ENCODE data around the gene TLCD3B. TPM values are rescaled to one million over a fixed set of nuclear protein-coding genes. Genes with fewer than 3 reads are reported as not detected.

The TLCD3B gene
- total and polyA plus RNA-seq, 9 of the 15 experiments (the other 6 are each of a cell fraction or from before 2014, with no cell fraction given) = 0.10 to 0.52 (median 0.23) TPM; not detected in 4

- TF ChIP-seq HDAC3 (IDR thresholded peaks at IDR 0.05; ENCODE audit: borderline replicate concordance, partially characterized antibody) = no peak
- peak; percentile 77; the same call in 1 of the 2 replicates for TF ChIP-seq ZNF175 (CRISPR knock-in tag; IDR thresholded peaks at IDR 0.05; ENCODE audit: low read depth)
- TF ChIP-seq TBL1XR1 (IDR thresholded peaks at IDR 0.05; ENCODE audit: low read length in 2 of 2) = no peak
- TF ChIP-seq ZNF121 (CRISPR knock-in tag; conservative IDR thresholded peaks at IDR 0.05) = no peak; the same call in 1 of the 2 replicates
- TF ChIP-seq WHSC1 (IDR thresholded peaks at IDR 0.05; ENCODE audit: low read length) = no peak
- no peak for TF ChIP-seq ZNF24 (IDR thresholded peaks at IDR 0.05)
- peak; percentile 79 for TF ChIP-seq TBP (optimal IDR thresholded peaks at IDR 0.05; ENCODE audit: low read depth, low read length)
- TF ChIP-seq NRF1 (conservative IDR thresholded peaks at IDR 0.05 in 1 of 2, IDR thresholded peaks at IDR 0.05 in 1 of 2) = peak; percentile 97 to 98
- TF ChIP-seq ZNF561 (CRISPR knock-in tag; conservative IDR thresholded peaks at IDR 0.05) = no peak
- TF ChIP-seq CEBPB (tag; IDR thresholded peaks at IDR 0.05) = no peak
- peak; percentile 60; the same call in 1 of the 2 replicates for TF ChIP-seq ZBTB43 (CRISPR knock-in tag; IDR thresholded peaks at IDR 0.05)
- no peak for TF ChIP-seq CHD1 (IDR thresholded peaks at IDR 0.05; ENCODE audit: low read length)
- TF ChIP-seq THRAP3 (IDR thresholded peaks at IDR 0.05; ENCODE audit: borderline replicate concordance) = peak; percentile 25; the same call in 1 of the 2 replicates
- TF ChIP-seq POLR2B (IDR thresholded peaks at IDR 0.05; ENCODE audit: low read depth, partially characterized antibody) = peak; percentile 47
- TF ChIP-seq PRPF4 (IDR thresholded peaks at IDR 0.05; ENCODE audit: insufficient read depth, low read depth, low read length, poor library complexity, severe bottlenecking) = no peak
- no peak for TF ChIP-seq NCOA4 (IDR thresholded peaks at IDR 0.05; ENCODE audit: partially characterized antibody)
- no peak for TF ChIP-seq FOS (IDR thresholded peaks at IDR 0.05; ENCODE audit: extremely low read depth, insufficient read length)
- TF ChIP-seq MED1 (CRISPR knock-in tag; IDR thresholded peaks at IDR 0.05; ENCODE audit: borderline replicate concordance) = no peak
- TF ChIP-seq JUND (IDR thresholded peaks at IDR 0.05; ENCODE audit: borderline replicate concordance, low read depth, low read length) = no peak
- TF ChIP-seq JUND (tag; IDR thresholded peaks at IDR 0.05; ENCODE audit: borderline replicate concordance, low read depth, low read length) = no peak
- TF ChIP-seq FOSL1 (tag; conservative IDR thresholded peaks at IDR 0.05) = no peak; the same call in 1 of the 2 replicates
- TF ChIP-seq DMBX1 (CRISPR knock-in tag; IDR thresholded peaks at IDR 0.05; ENCODE audit: borderline replicate concordance) = no peak
- TF ChIP-seq LEF1 (IDR thresholded peaks at IDR 0.05) = no peak
- no peak for TF ChIP-seq KLF10 (CRISPR knock-in tag; IDR thresholded peaks at IDR 0.05)
- no peak for TF ChIP-seq ZNF212 (CRISPR knock-in tag; IDR thresholded peaks at IDR 0.05)
- no peak for TF ChIP-seq ZNF408 (CRISPR knock-in tag; IDR thresholded peaks at IDR 0.05; ENCODE audit: low read depth)
- no peak for TF ChIP-seq CBX5 (IDR thresholded peaks at IDR 0.05; ENCODE audit: borderline replicate concordance, low read depth)
- TF ChIP-seq MECOM (CRISPR knock-in tag; IDR thresholded peaks at IDR 0.05) = no peak
- TF ChIP-seq POLR3A (IDR thresholded peaks at IDR 0.05; ENCODE audit: borderline replicate concordance, extremely low read depth, insufficient read depth, insufficient read length) = no peak
- TF ChIP-seq YY1 (IDR thresholded peaks at IDR 0.05; ENCODE audit: borderline replicate concordance in 1 of 3, control insufficient read depth in 1 of 3, extremely low read depth in 1 of 3, insufficient read depth in 3 of 3, insufficient read length in 1 of 3, insufficient replicate concordance in 2 of 3, low read depth in 1 of 3, low read length in 2 of 3) = peak; percentile 73 to 93 (median 87)
- no peak for TF ChIP-seq SMARCB1 (IDR thresholded peaks at IDR 0.05; ENCODE audit: insufficient read length, low read depth)
These were observed 35.7 kb downstream of the TLCD3B start, which contains the start of gene HIRIP3 (continued) for GRCh38 chr16:29995324-29995910.

Data from K562 (cell line).